Measurements from ENCODE around the gene CCDC167. TPM values are rescaled to one million over a fixed set of nuclear protein-coding genes. Genes with fewer than 3 reads are reported as not detected.

Gene CCDC167
- total RNA-seq, 1 donor from 2014 or later = 24.0 TPM

GRCh38 chr6:37433657-37434271, 65.9 kb downstream of the CCDC167 start:
- no peaks in the 10 kb centered on the region for H3K9me3 ChIP-seq (ENCODE audit: insufficient read depth, low read depth, low read length)
- Mint-ChIP-seq H3K4me1 (ENCODE audit: low read depth, unreplicated experiment) (peaks cover 4% of the 10 kb centered on the region), H3K27ac (ENCODE audit: unreplicated experiment) (peak overlapping the region; percentile 94), H3K27me3 (ENCODE audit: low read depth, unreplicated experiment) (no peaks in the 10 kb centered on the region), H3K4me3 (ENCODE audit: unreplicated experiment) (peak overlapping the region; percentile 95), H3K9me3 (ENCODE audit: unreplicated experiment) (peaks cover 2% of the 10 kb centered on the region), H3K36me3 (ENCODE audit: low read depth, unreplicated experiment) (peaks cover 10% of the 10 kb centered on the region)
- peaks cover 7% of the 10 kb centered on the region for H3K36me3 ChIP-seq (ENCODE audit: insufficient read depth, low read length)
- H3K27me3 ChIP-seq (ENCODE audit: insufficient read depth, low read length) = peaks cover 2% of the 10 kb centered on the region
- FAIRE-seq = no peak
- peaks cover 8% of the 10 kb centered on the region for H3K4me1 ChIP-seq (ENCODE audit: insufficient read depth, low read length)
- H3K27ac ChIP-seq (ENCODE audit: low read depth, low read length) = peak overlapping the region; percentile 68
- peak overlapping the region; percentile 88 for H3K4me3 ChIP-seq (ENCODE audit: insufficient read depth, low read depth, low read length)
- H4K20me1 ChIP-seq (ENCODE audit: insufficient read depth, low read length) = peaks cover 5% of the 10 kb centered on the region
- no peak for DNase-seq (ENCODE audit: low read depth)
- H3K4me2 ChIP-seq (ENCODE audit: low read length) = peak overlapping the region; percentile 98
- peaks cover 37% of the 10 kb centered on the region for H3K79me2 ChIP-seq (ENCODE audit: insufficient read depth, low read length)
- peak overlapping the region; percentile 97 for H2AFZ ChIP-seq (ENCODE audit: low read depth, low read length)
- TF ChIP-seq EZH2 (IDR thresholded peaks at IDR 0.05; ENCODE audit: insufficient read depth, low read length) = no peak
- H3K9ac ChIP-seq (ENCODE audit: low read length) = peak overlapping the region; percentile 92

Other genes with a start within 250 kb of the CCDC167 start
- 10.5 and 10.8 TPM in 2 replicates for gene TBC1D22B, start 242.1 kb downstream of the CCDC167 start, total RNA-seq
- gene TMEM217, start 241.7 kb downstream of the CCDC167 start, total RNA-seq = 7.3 and 8.2 TPM in 2 replicates
- 22.4 and 25.1 TPM in 2 replicates for gene RNF8, start 145.9 kb downstream of the CCDC167 start, total RNA-seq
- 44.1 and 47.0 TPM in 2 replicates for gene CMTR1, start 66.7 kb downstream of the CCDC167 start, total RNA-seq
- gene MDGA1, start 198.0 kb upstream of the CCDC167 start, total RNA-seq = 5.5 and 5.9 TPM in 2 replicates